BJ (cell line): ENCODE results near the gene CCL3. TPM values are rescaled to one million over a fixed set of nuclear protein-coding genes. Genes with fewer than 3 reads are reported as not detected.

Experiments used
- CTCF ChIA-PET: fragments of 350-600 bp; formaldehyde crosslinking; extraction: SDS; loops from one replicate; lab custom pipeline; 2021; ENCODE audit warnings: antibody characterized with exemption, inconsistent platforms; lab: Yijun Ruan, JAX
- POLR2A ChIA-PET: fragments of 300-600 bp; sonication (Branson Sonifier 250); formaldehyde crosslinking; extraction: SDS; loops from one replicate; lab custom pipeline; 2021; ENCODE audit warnings: antibody characterized with exemption; lab: Charles Lee
- DNase-seq: peaks from one replicate; pipeline ENCODE4 v3.0.0-alpha.2; 2011; ENCODE audit warnings: low read depth
- H3K27me3 ChIP-seq: 2 replicates; pipeline ENCODE4 v1.6.0; 2011; ENCODE audit warnings: low read length; ENCODE audit not compliant: control insufficient read depth, insufficient read depth
- H3K36me3 ChIP-seq: 2 replicates; pipeline ENCODE4 v1.5.1; 2011; ENCODE audit warnings: low read length; ENCODE audit not compliant: control insufficient read depth, insufficient read depth
- H3K4me3 ChIP-seq: 2 replicates; pipeline ENCODE4 v1.5.1; 2011; ENCODE audit warnings: low read depth, mild to moderate bottlenecking, control low read depth, low read length
- CTCF ChIP-seq: IDR thresholded peaks from 2 replicates; pipeline ENCODE4 v1.5.1; 2011; ENCODE audit warnings: low read depth, mild to moderate bottlenecking, control low read depth, inconsistent platforms, low read length, moderate library complexity; ENCODE audit not compliant: insufficient read depth
- polyA minus RNA-seq: library from RNA; depleted of rRNA, polyadenylated mRNA; stranded (reverse); fragments of >200 nt; gene quantifications from 2 replicates; pipeline ENCODE4 v1.2.3, GENCODE V29; 2011; rRNA and poly(A)+ RNA removed
- polyA plus RNA-seq: library from polyadenylated mRNA; depleted of rRNA; stranded (reverse); fragments of >200 nt; gene quantifications from 2 replicates; pipeline ENCODE4 v1.2.3, GENCODE V29; 2011; rRNA removed

Gene CCL3
- not detected in 2 replicates for polyA plus RNA-seq
- not detected in 2 replicates for polyA minus RNA-seq

- CTCF ChIA-PET: no interaction called here
- no peaks in the 10 kb centered on the region; the same call in 1 of the 2 replicates for H3K27me3 ChIP-seq
- no peak within 1 kb of the TSS for H3K4me3 ChIP-seq
- POLR2A ChIA-PET: no interaction called here
- no peaks in the 10 kb centered on the region for H3K36me3 ChIP-seq
- no peak for DNase-seq
- no peak for TF ChIP-seq CTCF
These were observed at the start of gene CCL3 for GRCh38 chr17:36089888-36090836. TSS of gene CCL3 (minus strand) at chr17:36090143. CDS start at chr17:36090058, 85 bp downstream.

- ChIA-PET POLR2A (no interaction called here), CTCF (interaction anchor here (4.3 kb wide), 1 partner anchor 12 kb away, joined by 26 read pairs; no protein-coding TSS in a partner anchor)
- TF ChIP-seq CTCF: no peak
- DNase-seq: no peak
- Histone ChIP-seq H3K4me3 (no peak overlapping the region), H3K36me3 (no peaks in the 10 kb centered on the region), H3K27me3 (no peaks in the 10 kb centered on the region)
These were observed 46.5 kb upstream of the CCL3 start for GRCh38 chr17:36136439-36136838.

- no peak for TF ChIP-seq CTCF
- Histone ChIP-seq H3K4me3 (no peak overlapping the region), H3K36me3 (no peaks in the 10 kb centered on the region), H3K27me3 (no peaks in the 10 kb centered on the region)
- ChIA-PET POLR2A (no interaction called here), CTCF (interaction anchor here (4.3 kb wide), 1 partner anchor 12 kb away, joined by 26 read pairs; no protein-coding TSS in a partner anchor)
- no peak for DNase-seq
These were observed 46.1 kb upstream of the CCL3 start for GRCh38 chr17:36136036-36136435.

- Histone ChIP-seq H3K27me3 (no peaks in the 10 kb centered on the region), H3K4me3 (no peak overlapping the region), H3K36me3 (no peaks in the 10 kb centered on the region)
- ChIA-PET POLR2A (no interaction called here), CTCF (interaction anchor here (4.3 kb wide), 1 partner anchor 13 kb away, joined by 26 read pairs; no protein-coding TSS in a partner anchor)
- no peak for DNase-seq
- no peak for TF ChIP-seq CTCF
These were observed 45.5 kb upstream of the CCL3 start for GRCh38 chr17:36135465-36135864.

GRCh38 chr17:36133602-36134236 is 43.8 kb upstream of the CCL3 start:
- Histone ChIP-seq H3K36me3 (no peaks in the 10 kb centered on the region), H3K27me3 (no peaks in the 10 kb centered on the region), H3K4me3 (no peak overlapping the region)
- CTCF ChIA-PET: interaction anchor here (4.3 kb wide), 1 partner anchor 14 kb away, joined by 26 read pairs; no protein-coding TSS in a partner anchor
- DNase-seq: no peak
- POLR2A ChIA-PET: no interaction called here
- no peak for TF ChIP-seq CTCF
